HEK293 (cell line): ENCODE results near the gene ECI1.

Source experiments
- KLF1 ChIP-seq: fragments of 450-650 bp; formaldehyde crosslinking; IDR thresholded peaks from 2 replicates; pipeline ENCODE4 v1.5.1; 2016; ENCODE audit warnings: missing biosample characterization, missing genetic modification characterization
- KLF9 ChIP-seq: fragments of 450-650 bp; formaldehyde crosslinking; IDR thresholded peaks from 2 replicates; pipeline ENCODE4 v1.5.1; 2016; ENCODE audit warnings: missing biosample characterization, missing genetic modification characterization, low read depth
- MEIS1 ChIP-seq: sonication (generic); formaldehyde crosslinking; IDR thresholded peaks from 2 replicates; pipeline ENCODE4 v1.8.1; 2022; ENCODE audit warnings: missing genetic modification reagents, mild to moderate bottlenecking, borderline replicate concordance
- SCRT2 ChIP-seq: fragments of 450-650 bp; formaldehyde crosslinking; IDR thresholded peaks from 2 replicates; pipeline ENCODE4 v1.5.1; 2016; ENCODE audit warnings: missing biosample characterization, missing genetic modification characterization
- ZBTB21 ChIP-seq: fragments of 450-650 bp; formaldehyde crosslinking; IDR thresholded peaks from 2 replicates; pipeline ENCODE4 v1.5.1; 2017; ENCODE audit warnings: missing biosample characterization, missing genetic modification characterization
- ZBTB48 ChIP-seq: fragments of 450-650 bp; formaldehyde crosslinking; IDR thresholded peaks from 2 replicates; pipeline ENCODE4 v1.5.1; 2016; ENCODE audit warnings: missing biosample characterization, missing genetic modification characterization
- ZIC2 ChIP-seq: fragments of 450-650 bp; formaldehyde crosslinking; IDR thresholded peaks from 2 replicates; pipeline ENCODE4 v1.5.1; 2016; ENCODE audit warnings: missing biosample characterization, missing genetic modification characterization
- ZNF146 ChIP-seq: fragments of 450-650 bp; formaldehyde crosslinking; IDR thresholded peaks from 2 replicates; pipeline ENCODE4 v1.5.1; 2016; ENCODE audit warnings: missing biosample characterization, missing genetic modification characterization
- ZNF175 ChIP-seq: fragments of 450-650 bp; formaldehyde crosslinking; IDR thresholded peaks from 2 replicates; pipeline ENCODE4 v1.5.1; 2016; ENCODE audit warnings: missing biosample characterization, missing genetic modification characterization
- ZNF292 ChIP-seq: fragments of 450-650 bp; formaldehyde crosslinking; IDR thresholded peaks from 2 replicates; pipeline ENCODE4 v1.5.1; 2016; ENCODE audit warnings: low read depth, missing biosample characterization, missing genetic modification characterization, borderline replicate concordance
- ZNF311 ChIP-seq: fragments of 450-650 bp; formaldehyde crosslinking; IDR thresholded peaks from 2 replicates; pipeline ENCODE4 v1.5.1; 2017; ENCODE audit warnings: missing biosample characterization, missing genetic modification characterization, borderline replicate concordance
- ZNF394 ChIP-seq: fragments of 450-650 bp; formaldehyde crosslinking; IDR thresholded peaks from 2 replicates; pipeline ENCODE4 v1.5.1; 2016; ENCODE audit warnings: missing biosample characterization, missing genetic modification characterization, mild to moderate bottlenecking, moderate library complexity, borderline replicate concordance
- ZNF416 ChIP-seq: fragments of 450-650 bp; formaldehyde crosslinking; IDR thresholded peaks from 2 replicates; pipeline ENCODE4 v1.5.1; 2016; ENCODE audit warnings: missing biosample characterization, missing genetic modification characterization
- ZNF677 ChIP-seq: fragments of 450-650 bp; IDR thresholded peaks from 2 replicates; pipeline ENCODE4 v1.5.0; 2018; ENCODE audit warnings: missing biosample characterization, mild to moderate bottlenecking, missing genetic modification characterization, moderate library complexity
- ZNF747 ChIP-seq: fragments of 450-650 bp; formaldehyde crosslinking; IDR thresholded peaks from 2 replicates; pipeline ENCODE4 v1.5.1; 2016; ENCODE audit warnings: missing biosample characterization, missing genetic modification characterization
- ZSCAN30 ChIP-seq: fragments of 450-650 bp; IDR thresholded peaks from 2 replicates; pipeline ENCODE4 v1.5.1; 2018; ENCODE audit warnings: missing biosample characterization, mild to moderate bottlenecking, missing genetic modification characterization, moderate library complexity
- TF ChIP-seq, protein P1 (sequence below): fragments of 450-650 bp; formaldehyde crosslinking; IDR thresholded peaks from 2 replicates; pipeline ENCODE4 v1.5.1; 2016; ENCODE audit warnings: missing biosample characterization, missing genetic modification characterization
- TF ChIP-seq, protein P2 (sequence below): fragments of 450-650 bp; formaldehyde crosslinking; IDR thresholded peaks from 2 replicates; pipeline ENCODE4 v1.5.1; 2016; ENCODE audit warnings: missing biosample characterization, missing genetic modification characterization
- TF ChIP-seq, protein P3 (sequence below): fragments of 450-650 bp; formaldehyde crosslinking; IDR thresholded peaks from 2 replicates; pipeline ENCODE4 v1.5.1; 2016; ENCODE audit warnings: missing biosample characterization, missing genetic modification characterization, borderline replicate concordance
- TF ChIP-seq, protein P4 (sequence below): fragments of 450-650 bp; formaldehyde crosslinking; IDR thresholded peaks from 2 replicates; pipeline ENCODE4 v1.5.1; 2017; ENCODE audit warnings: missing biosample characterization, missing genetic modification characterization
- TF ChIP-seq, protein P5 (sequence below): fragments of 450-650 bp; IDR thresholded peaks from 2 replicates; pipeline ENCODE4 v1.5.1; 2018; ENCODE audit warnings: missing biosample characterization, mild to moderate bottlenecking, missing genetic modification characterization
- TF ChIP-seq, protein P6 (sequence below): fragments of 450-650 bp; formaldehyde crosslinking; IDR thresholded peaks from 2 replicates; pipeline ENCODE4 v1.5.1; 2016; ENCODE audit warnings: missing biosample characterization, missing genetic modification characterization
- TF ChIP-seq, protein P7 (sequence below): fragments of 450-650 bp; formaldehyde crosslinking; IDR thresholded peaks from 2 replicates; pipeline ENCODE4 v1.5.1; 2017; ENCODE audit warnings: missing biosample characterization, missing genetic modification characterization
- TF ChIP-seq, protein P8 (sequence below): fragments of 450-650 bp; formaldehyde crosslinking; IDR thresholded peaks from 2 replicates; pipeline ENCODE4 v1.5.1; 2016; ENCODE audit warnings: missing biosample characterization, missing genetic modification characterization

Gene ECI1

DNA sequence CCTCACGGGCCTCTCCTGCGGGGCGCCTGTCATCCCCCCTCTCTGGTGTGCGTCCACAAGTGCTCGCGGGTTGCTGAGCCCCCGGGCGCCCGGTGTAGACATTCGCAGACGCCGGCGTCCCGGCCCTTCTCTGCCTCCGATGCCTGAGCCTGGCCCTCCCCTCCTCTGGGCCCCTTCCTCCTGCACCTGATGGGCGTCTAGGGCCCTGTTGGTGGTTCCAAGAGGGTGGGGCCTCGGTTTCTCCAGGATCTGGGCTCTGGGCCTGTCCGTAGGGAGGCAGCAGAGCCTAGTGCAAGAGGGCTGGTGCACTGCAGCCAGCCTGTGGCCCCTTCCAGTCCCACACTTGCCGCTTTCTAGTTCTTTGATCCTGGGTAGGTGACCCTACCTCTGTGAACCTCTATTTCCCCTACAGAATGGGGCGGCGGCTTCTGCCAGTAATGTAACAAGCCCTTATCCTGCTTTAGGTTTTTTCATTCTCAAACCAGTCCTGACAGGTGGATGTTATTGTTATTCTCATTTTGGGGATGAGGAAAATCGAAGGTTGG is 27.4 kb downstream of the ECI1 start (continued):
- TF ChIP-seq, protein P1, sequence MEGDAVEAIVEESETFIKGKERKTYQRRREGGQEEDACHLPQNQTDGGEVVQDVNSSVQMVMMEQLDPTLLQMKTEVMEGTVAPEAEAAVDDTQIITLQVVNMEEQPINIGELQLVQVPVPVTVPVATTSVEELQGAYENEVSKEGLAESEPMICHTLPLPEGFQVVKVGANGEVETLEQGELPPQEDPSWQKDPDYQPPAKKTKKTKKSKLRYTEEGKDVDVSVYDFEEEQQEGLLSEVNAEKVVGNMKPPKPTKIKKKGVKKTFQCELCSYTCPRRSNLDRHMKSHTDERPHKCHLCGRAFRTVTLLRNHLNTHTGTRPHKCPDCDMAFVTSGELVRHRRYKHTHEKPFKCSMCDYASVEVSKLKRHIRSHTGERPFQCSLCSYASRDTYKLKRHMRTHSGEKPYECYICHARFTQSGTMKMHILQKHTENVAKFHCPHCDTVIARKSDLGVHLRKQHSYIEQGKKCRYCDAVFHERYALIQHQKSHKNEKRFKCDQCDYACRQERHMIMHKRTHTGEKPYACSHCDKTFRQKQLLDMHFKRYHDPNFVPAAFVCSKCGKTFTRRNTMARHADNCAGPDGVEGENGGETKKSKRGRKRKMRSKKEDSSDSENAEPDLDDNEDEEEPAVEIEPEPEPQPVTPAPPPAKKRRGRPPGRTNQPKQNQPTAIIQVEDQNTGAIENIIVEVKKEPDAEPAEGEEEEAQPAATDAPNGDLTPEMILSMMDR (tag by site-specific recombination): peak; percentile 60; the same call in 1 of the 2 replicates
- TF ChIP-seq ZNF394 (no peak), ZIC2 (no peak), SCRT2 (tag by site-specific recombination) (peak; percentile 86), ZBTB21 (tag by site-specific recombination) (no peak), MEIS1 (CRISPR knock-in tag) (no peak), ZNF677 (no peak), ZNF292 (tag by site-specific recombination) (no peak), KLF9 (tag by site-specific recombination) (no peak), ZNF747 (no peak), ZNF175 (tag by site-specific recombination) (no peak), ZNF146 (tag by site-specific recombination) (0 out of 2 replicates have a peak, but pooled peaks have one; percentile 1), ZNF416 (tag by site-specific recombination) (no peak), ZNF311 (tag by site-specific recombination) (no peak), ZBTB48 (tag by site-specific recombination) (no peak), KLF1 (tag by site-specific recombination) (peak; percentile 12), ZSCAN30 (peak; percentile 49)
- TF ChIP-seq, protein P2, sequence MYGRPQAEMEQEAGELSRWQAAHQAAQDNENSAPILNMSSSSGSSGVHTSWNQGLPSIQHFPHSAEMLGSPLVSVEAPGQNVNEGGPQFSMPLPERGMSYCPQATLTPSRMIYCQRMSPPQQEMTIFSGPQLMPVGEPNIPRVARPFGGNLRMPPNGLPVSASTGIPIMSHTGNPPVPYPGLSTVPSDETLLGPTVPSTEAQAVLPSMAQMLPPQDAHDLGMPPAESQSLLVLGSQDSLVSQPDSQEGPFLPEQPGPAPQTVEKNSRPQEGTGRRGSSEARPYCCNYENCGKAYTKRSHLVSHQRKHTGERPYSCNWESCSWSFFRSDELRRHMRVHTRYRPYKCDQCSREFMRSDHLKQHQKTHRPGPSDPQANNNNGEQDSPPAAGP: no peak
- TF ChIP-seq, protein P3, sequence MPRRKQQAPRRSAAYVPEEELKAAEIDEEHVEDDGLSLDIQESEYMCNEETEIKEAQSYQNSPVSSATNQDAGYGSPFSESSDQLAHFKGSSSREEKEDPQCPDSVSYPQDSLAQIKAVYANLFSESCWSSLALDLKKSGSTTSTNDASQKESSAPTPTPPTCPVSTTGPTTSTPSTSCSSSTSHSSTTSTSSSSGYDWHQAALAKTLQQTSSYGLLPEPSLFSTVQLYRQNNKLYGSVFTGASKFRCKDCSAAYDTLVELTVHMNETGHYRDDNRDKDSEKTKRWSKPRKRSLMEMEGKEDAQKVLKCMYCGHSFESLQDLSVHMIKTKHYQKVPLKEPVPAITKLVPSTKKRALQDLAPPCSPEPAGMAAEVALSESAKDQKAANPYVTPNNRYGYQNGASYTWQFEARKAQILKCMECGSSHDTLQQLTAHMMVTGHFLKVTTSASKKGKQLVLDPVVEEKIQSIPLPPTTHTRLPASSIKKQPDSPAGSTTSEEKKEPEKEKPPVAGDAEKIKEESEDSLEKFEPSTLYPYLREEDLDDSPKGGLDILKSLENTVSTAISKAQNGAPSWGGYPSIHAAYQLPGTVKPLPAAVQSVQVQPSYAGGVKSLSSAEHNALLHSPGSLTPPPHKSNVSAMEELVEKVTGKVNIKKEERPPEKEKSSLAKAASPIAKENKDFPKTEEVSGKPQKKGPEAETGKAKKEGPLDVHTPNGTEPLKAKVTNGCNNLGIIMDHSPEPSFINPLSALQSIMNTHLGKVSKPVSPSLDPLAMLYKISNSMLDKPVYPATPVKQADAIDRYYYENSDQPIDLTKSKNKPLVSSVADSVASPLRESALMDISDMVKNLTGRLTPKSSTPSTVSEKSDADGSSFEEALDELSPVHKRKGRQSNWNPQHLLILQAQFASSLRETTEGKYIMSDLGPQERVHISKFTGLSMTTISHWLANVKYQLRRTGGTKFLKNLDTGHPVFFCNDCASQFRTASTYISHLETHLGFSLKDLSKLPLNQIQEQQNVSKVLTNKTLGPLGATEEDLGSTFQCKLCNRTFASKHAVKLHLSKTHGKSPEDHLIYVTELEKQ (tag by site-specific recombination): no peak
- TF ChIP-seq, protein P4, sequence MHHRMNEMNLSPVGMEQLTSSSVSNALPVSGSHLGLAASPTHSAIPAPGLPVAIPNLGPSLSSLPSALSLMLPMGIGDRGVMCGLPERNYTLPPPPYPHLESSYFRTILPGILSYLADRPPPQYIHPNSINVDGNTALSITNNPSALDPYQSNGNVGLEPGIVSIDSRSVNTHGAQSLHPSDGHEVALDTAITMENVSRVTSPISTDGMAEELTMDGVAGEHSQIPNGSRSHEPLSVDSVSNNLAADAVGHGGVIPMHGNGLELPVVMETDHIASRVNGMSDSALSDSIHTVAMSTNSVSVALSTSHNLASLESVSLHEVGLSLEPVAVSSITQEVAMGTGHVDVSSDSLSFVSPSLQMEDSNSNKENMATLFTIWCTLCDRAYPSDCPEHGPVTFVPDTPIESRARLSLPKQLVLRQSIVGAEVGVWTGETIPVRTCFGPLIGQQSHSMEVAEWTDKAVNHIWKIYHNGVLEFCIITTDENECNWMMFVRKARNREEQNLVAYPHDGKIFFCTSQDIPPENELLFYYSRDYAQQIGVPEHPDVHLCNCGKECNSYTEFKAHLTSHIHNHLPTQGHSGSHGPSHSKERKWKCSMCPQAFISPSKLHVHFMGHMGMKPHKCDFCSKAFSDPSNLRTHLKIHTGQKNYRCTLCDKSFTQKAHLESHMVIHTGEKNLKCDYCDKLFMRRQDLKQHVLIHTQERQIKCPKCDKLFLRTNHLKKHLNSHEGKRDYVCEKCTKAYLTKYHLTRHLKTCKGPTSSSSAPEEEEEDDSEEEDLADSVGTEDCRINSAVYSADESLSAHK (tag by site-specific recombination): no peak
- TF ChIP-seq, protein P5, sequence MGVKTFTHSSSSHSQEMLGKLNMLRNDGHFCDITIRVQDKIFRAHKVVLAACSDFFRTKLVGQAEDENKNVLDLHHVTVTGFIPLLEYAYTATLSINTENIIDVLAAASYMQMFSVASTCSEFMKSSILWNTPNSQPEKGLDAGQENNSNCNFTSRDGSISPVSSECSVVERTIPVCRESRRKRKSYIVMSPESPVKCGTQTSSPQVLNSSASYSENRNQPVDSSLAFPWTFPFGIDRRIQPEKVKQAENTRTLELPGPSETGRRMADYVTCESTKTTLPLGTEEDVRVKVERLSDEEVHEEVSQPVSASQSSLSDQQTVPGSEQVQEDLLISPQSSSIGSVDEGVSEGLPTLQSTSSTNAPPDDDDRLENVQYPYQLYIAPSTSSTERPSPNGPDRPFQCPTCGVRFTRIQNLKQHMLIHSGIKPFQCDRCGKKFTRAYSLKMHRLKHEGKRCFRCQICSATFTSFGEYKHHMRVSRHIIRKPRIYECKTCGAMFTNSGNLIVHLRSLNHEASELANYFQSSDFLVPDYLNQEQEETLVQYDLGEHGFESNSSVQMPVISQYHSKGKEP (tag by site-specific recombination): no peak
- TF ChIP-seq, protein P6, sequence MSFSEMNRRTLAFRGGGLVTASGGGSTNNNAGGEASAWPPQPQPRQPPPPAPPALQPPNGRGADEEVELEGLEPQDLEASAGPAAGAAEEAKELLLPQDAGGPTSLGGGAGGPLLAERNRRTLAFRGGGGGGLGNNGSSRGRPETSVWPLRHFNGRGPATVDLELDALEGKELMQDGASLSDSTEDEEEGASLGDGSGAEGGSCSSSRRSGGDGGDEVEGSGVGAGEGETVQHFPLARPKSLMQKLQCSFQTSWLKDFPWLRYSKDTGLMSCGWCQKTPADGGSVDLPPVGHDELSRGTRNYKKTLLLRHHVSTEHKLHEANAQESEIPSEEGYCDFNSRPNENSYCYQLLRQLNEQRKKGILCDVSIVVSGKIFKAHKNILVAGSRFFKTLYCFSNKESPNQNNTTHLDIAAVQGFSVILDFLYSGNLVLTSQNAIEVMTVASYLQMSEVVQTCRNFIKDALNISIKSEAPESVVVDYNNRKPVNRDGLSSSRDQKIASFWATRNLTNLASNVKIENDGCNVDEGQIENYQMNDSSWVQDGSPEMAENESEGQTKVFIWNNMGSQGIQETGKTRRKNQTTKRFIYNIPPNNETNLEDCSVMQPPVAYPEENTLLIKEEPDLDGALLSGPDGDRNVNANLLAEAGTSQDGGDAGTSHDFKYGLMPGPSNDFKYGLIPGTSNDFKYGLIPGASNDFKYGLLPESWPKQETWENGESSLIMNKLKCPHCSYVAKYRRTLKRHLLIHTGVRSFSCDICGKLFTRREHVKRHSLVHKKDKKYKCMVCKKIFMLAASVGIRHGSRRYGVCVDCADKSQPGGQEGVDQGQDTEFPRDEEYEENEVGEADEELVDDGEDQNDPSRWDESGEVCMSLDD (tag by site-specific recombination): no peak
- TF ChIP-seq, protein P7, sequence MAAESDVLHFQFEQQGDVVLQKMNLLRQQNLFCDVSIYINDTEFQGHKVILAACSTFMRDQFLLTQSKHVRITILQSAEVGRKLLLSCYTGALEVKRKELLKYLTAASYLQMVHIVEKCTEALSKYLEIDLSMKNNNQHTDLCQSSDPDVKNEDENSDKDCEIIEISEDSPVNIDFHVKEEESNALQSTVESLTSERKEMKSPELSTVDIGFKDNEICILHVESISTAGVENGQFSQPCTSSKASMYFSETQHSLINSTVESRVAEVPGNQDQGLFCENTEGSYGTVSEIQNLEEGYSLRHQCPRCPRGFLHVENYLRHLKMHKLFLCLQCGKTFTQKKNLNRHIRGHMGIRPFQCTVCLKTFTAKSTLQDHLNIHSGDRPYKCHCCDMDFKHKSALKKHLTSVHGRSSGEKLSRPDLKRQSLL (tag by site-specific recombination): peak; percentile 23; the same call in 1 of the 2 replicates
- TF ChIP-seq, protein P8, sequence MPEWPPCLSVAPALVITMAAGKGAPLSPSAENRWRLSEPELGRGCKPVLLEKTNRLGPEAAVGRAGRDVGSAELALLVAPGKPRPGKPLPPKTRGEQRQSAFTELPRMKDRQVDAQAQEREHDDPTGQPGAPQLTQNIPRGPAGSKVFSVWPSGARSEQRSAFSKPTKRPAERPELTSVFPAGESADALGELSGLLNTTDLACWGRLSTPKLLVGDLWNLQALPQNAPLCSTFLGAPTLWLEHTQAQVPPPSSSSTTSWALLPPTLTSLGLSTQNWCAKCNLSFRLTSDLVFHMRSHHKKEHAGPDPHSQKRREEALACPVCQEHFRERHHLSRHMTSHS: no peak
